Stimulated activated effector memory CD8-positive, alpha-beta T cell treated with anti-CD3 and anti-CD28 coated beads, Interleukin-12 subunit alpha, Interleukin-12 subunit beta, amount 100 ng/mL, for 72 hours (primary cell): ENCODE data around the gene OSBP2.

Experiments
- ATAC-seq: fragments of 150-1000 bp; cut with Tn5 transposase; 2 replicates; pipeline ENCODE4 v1.10.0; 2021
- DNase-seq, 2 donors: peaks; one replicate each; pipeline ENCODE4 v3.0.0; 2021 to 2022; ENCODE audit warnings: low spot score in 2 of 2
- H3K27ac Mint-ChIP-seq: one replicate; pipeline ENCODE4 v1.8.0; 2022; ENCODE audit warnings: mild to moderate bottlenecking, mixed read lengths
- H3K36me3 Mint-ChIP-seq: one replicate; pipeline ENCODE4 v1.8.0; 2022; ENCODE audit warnings: mild to moderate bottlenecking, mixed read lengths
- H3K4me1 Mint-ChIP-seq: one replicate; pipeline ENCODE4 v1.8.0; 2022; ENCODE audit warnings: mixed read lengths
- H3K4me3 Mint-ChIP-seq: one replicate; pipeline ENCODE4 v1.8.0; 2022; ENCODE audit warnings: mild to moderate bottlenecking, mixed read lengths
- H3K9me3 Mint-ChIP-seq: one replicate; pipeline ENCODE4 v1.8.0; 2022; ENCODE audit warnings: mixed read lengths

Gene OSBP2

DNA sequence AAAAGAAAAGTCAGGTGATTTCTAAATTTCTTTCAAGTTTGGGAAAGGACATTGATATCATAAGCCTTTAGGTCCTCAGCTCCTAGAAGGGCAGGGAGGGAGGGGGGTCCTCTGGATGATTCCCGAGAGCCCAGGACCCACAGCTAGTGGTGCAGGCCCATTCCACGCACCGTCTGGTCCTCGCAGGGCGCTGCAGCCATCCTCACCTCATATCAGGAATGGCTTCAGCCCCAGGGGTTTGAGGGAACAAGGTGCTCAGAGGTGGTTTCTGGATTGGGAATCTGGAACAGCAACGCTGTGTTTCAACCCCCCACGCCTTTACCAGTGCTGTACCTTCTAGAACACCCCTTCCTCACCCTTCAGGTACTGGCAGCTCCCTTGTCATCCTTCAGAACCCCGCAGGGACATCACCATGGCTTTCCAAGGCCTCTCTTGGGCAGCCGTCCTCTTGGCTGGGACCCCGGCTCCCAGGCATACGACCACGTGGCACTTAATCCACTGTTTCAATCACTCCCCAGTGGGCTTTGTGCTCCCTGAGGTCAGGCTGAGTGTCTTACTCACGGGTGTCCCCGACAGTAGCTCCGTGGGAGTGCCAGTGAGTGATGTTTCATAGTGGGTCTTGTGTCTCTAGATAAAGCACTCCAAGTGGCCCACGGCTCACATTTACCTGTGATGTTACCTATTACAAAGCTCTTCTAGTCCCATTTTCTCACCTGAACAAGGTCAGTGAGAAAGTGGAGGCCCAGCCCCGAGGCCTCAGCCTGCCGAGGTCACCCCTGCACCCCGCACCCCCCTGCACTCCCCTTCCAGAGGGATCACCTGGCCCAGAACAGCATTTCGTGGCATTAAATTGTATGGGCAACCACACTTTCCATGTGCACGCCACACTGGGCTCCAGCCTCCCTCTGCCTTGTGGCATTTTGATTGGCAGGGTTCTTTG is 180.0 kb downstream of the OSBP2 start:
- no peak for ATAC-seq
- H3K36me3 Mint-ChIP-seq = no peaks in the 10 kb centered on the region
- no peaks in the 10 kb centered on the region for H3K9me3 Mint-ChIP-seq
- H3K27ac Mint-ChIP-seq = no peak overlapping the region
- H3K4me1 Mint-ChIP-seq = no peaks in the 10 kb centered on the region
- DNase-seq = no peak
- no peak overlapping the region for H3K4me3 Mint-ChIP-seq

DNA sequence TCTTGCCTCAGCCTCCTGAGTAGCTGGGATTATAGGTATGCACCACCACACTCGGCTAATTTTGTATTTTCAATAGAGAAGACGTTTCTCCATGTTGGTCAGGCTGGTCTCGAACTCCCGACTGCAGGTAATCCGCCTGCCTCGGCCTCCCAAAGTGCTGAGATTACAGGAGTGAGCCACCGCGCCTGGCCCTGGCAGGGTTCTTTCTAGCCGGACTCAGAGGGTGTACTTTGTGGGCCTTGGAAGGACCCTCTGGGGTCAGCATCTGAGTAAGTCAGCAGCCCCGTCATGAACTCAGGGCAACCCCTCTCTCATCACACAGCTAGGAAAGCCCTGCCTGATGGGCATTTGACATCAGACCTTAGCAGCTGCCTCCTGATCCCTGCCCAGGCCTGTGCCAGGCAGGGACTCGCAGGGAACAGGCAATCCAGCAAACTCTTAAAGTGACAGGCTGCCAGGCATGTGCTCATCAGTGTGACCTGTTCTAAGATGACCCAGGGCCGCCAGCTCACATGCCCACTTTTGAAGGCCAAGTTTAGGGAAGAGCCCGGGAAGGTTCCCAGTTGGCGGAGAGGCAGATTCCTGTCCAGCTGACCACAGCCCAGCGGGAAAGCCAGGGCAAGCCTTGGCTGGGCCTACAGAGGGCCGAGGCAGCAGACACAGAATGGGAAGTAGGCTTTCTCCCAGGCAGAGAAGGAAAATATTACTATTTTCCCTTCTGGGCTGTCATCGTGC is 181.0 kb downstream of the OSBP2 start:
- ATAC-seq = no peak
- Mint-ChIP-seq H3K36me3 (no peaks in the 10 kb centered on the region), H3K9me3 (no peaks in the 10 kb centered on the region), H3K4me3 (no peak overlapping the region), H3K4me1 (no peaks in the 10 kb centered on the region), H3K27ac (no peak overlapping the region)
- DNase-seq = no peak

DNA sequence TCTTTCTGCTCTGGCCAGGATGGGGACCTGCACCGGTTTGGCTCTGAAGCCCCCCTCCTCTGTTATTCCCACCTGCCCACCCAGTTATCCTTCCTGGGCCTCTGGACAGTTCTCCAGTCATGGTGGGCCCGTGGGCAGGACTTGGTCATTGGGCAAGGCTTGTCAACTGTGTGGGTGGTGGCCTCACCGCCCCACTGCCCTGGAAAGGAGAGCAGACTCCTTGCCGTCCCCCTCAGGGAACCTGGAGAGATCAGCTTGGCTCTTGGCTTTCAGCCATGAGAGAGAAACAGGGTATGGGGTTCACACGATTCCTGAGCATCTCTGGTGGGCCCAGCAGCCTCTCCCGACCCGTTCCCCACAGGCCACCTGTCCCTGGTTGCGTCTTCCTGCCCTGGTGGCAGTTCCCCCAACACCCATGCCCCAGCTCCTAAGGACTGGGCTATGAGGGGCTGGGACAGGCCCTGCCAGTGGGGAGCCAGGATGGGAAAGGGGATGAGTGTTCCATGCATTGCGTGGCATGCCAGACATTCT is 181.6 kb downstream of the OSBP2 start:
- DNase-seq (no peak), ATAC-seq (no peak)
- H3K9me3 Mint-ChIP-seq = no peaks in the 10 kb centered on the region
- no peaks in the 10 kb centered on the region for H3K4me1 Mint-ChIP-seq
- no peak overlapping the region for H3K4me3 Mint-ChIP-seq
- no peak overlapping the region for H3K27ac Mint-ChIP-seq
- no peaks in the 10 kb centered on the region for H3K36me3 Mint-ChIP-seq

DNA sequence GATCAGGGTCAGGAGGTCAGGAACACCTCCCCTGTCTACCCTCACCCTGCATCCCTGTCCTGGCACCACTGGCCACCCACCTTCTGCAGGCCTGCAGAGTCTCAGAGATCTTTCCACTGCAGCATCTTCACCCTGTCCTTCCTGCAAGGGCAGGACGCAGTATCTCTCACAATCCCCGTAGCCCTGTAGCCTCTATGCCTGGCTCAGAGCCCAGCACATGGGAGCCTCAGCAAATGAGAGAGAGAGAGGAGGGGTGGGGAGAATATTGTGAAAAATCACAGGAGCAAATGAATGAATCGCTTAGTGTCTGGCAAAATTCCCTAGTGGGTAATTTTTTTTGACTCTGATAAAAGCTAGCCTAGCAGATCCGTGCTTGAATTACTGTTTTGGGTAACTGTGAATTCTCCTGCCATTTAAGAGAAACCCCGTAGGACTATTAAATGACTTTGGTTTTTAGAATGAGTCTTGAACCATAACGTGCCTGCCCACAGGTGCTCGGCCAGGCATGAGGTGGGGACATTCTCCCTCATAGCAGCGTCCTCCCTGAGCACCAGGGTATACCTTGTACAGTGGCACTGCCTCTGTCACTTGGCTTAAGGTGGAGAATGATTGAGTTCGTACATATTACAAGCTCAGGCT is 182.4 kb downstream of the OSBP2 start:
- DNase-seq = no peak
- H3K27ac Mint-ChIP-seq = no peak overlapping the region
- H3K36me3 Mint-ChIP-seq = no peaks in the 10 kb centered on the region
- H3K4me3 Mint-ChIP-seq = no peak overlapping the region
- no peaks in the 10 kb centered on the region for H3K4me1 Mint-ChIP-seq
- no peak for ATAC-seq
- H3K9me3 Mint-ChIP-seq = no peaks in the 10 kb centered on the region

DNA sequence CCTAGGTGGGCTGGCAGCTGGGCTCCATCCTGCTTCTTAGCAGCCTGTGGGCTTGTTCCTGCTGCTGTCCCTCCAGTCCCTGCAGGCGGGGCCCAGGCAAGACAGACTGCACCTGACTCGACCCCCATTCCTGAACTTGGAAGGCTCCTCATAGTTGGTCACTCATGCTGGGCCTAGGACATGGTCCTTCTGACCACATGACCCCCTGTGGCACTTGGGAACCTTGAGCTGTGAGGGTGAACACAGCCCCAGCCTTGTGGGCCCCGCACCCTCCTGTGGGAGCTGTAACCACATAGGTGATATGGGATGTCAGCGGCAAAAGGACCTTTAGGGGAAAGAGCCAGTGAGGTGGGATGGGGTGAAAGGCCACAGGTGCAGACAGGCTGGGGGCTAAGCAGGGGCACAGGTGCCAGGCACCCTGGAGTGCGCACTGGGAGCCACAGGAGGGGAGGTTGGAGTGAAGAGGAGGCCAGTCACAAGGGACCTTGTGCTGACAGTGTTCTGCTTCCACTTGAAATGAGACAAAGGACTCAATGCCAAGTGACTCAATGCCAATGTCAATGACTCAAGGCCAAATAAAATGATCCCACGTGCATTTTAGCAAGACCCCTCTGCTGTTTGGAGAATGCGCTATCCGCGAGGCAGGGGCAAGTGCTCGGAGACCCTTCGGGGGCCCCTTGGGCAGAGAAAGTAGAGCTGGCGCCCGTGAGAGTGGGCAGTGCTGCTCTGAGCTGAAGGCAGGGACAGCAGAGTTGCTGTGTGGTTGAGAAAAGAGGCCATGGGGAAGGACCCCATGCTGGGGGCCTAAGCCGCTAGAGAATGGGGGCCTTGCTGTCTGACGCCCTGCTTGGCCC is 183.2 kb downstream of the OSBP2 start:
- DNase-seq (no peak), ATAC-seq (no peak)
- Mint-ChIP-seq H3K4me3 (no peak overlapping the region), H3K27ac (no peak overlapping the region), H3K9me3 (no peaks in the 10 kb centered on the region), H3K36me3 (no peaks in the 10 kb centered on the region), H3K4me1 (no peaks in the 10 kb centered on the region)

DNA sequence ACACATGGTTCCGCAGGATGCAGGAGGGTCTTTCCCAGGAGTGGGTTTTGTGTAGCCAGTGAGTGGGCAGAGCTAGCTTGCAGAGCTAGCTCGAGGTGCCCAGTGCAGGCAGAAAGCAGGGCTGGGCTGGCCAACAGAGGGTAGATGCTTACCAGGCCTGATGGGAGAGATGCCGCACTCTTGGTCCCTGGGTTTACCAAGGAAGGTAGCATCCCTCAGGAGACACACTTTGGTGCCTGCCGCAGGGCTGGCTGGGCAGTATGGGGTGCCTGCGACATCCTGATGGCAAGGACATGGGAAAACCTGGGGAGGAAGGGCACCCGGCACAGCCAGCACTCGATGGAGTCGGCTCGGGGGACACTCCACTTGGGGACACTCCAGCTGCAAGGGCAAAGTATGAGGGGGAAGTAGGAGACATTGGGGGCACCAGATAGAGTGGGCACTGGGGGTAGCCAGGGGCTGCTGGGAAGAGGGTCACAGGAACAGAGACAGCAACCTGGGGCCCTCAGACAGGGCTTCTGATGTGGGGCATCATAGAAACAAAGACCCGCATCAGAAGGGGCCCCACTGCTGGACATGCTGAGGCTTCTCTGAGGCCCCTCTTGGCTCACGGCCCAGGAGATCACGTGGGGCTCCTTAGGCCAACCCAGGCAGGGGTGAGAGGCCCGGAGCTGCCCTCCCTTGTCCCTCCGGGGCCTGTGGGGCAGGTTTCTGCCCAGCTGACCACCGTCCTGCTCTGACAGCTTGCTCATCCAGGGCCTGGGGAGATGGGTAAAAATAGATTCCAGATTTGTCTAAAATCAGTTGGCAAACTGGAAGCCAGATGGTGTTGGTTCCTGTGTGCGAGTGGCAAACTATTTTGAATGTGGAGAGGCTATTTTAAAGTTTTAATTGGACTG is 184.1 kb downstream of the OSBP2 start:
- no peaks in the 10 kb centered on the region for H3K9me3 Mint-ChIP-seq
- no peaks in the 10 kb centered on the region for H3K36me3 Mint-ChIP-seq

DNA sequence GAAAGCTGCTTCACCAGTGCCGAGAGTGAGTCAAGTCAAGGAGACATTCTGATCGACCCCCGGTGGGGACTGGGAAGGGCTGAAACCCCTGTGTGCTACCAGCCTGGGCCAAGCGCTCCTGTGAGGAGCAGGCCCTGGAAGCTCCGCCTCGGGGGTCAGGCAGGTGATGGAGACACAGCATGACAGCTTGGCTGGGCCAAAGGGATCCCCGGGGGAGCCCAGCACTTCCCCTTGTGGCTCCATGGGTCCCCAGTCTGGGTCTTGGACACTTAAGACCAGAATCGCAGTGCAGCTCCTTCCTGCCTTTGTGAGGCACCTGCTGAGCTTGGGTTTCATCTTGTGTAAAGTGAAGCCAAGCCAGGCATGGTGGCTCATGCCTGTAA is 184.7 kb downstream of the OSBP2 start:
- DNase-seq (no peak), ATAC-seq (no peak)
- H3K4me3 Mint-ChIP-seq = no peak overlapping the region
- H3K4me1 Mint-ChIP-seq = no peaks in the 10 kb centered on the region
- H3K27ac Mint-ChIP-seq = no peak overlapping the region
- no peaks in the 10 kb centered on the region for H3K36me3 Mint-ChIP-seq
- no peaks in the 10 kb centered on the region for H3K9me3 Mint-ChIP-seq

More for the DNA sequence above, 184.1 kb downstream of the OSBP2 start:
- ATAC-seq (no peak), DNase-seq (no peak)
- no peak overlapping the region for H3K4me3 Mint-ChIP-seq
- peak overlapping the region; percentile 50 for H3K27ac Mint-ChIP-seq
- no peaks in the 10 kb centered on the region for H3K4me1 Mint-ChIP-seq

DNA sequence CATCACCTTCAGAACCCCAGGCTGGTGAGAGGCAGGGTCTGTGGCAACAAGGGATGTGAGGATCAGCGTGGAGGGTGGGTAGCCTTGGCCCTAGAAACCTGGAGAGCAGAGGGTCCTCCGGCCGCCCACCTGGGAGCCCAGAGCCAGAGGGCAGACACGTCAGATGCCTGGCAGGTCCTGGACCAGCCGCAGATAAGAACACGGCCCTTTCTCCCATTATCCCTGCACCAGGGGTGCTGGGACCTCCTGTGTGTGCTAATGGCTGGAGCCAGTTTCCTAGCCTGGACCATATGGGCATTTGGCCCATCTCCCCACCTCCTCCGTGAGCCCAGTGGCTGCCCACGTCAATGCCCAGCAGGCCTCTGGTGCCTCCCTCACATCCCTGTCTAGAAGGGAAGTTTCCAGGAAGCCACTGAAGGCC is 185.5 kb downstream of the OSBP2 start:
- no peak overlapping the region for H3K4me3 Mint-ChIP-seq
- no peaks in the 10 kb centered on the region for H3K36me3 Mint-ChIP-seq
- DNase-seq (no peak), ATAC-seq (no peak)
- peak overlapping the region; percentile 58 for H3K27ac Mint-ChIP-seq
- no peaks in the 10 kb centered on the region for H3K9me3 Mint-ChIP-seq
- H3K4me1 Mint-ChIP-seq = no peaks in the 10 kb centered on the region

DNA sequence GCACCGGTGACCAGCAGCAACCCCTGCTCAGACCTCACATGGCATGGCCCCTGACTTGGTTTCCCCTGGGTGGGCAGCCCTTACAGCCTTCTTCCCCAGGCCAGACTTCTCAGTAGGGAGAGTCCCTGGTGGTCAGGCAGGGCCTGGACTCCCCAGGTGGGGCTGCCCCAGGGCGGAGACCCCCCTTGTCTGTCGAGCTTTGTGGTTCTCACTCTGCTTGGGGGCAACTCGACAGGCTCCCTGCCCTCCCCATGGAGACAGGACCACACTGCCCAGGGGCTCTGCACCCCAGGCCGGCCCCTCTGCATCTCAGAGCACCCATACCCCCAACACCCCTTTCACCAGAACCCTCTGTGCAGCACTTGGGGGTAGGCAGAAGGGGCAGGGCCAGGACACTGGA is 186.2 kb downstream of the OSBP2 start:
- DNase-seq (no peak), ATAC-seq (no peak)
- H3K4me1 Mint-ChIP-seq = no peaks in the 10 kb centered on the region
- peak overlapping the region; percentile 58 for H3K27ac Mint-ChIP-seq
- no peaks in the 10 kb centered on the region for H3K36me3 Mint-ChIP-seq
- no peaks in the 10 kb centered on the region for H3K9me3 Mint-ChIP-seq
- no peak overlapping the region for H3K4me3 Mint-ChIP-seq

DNA sequence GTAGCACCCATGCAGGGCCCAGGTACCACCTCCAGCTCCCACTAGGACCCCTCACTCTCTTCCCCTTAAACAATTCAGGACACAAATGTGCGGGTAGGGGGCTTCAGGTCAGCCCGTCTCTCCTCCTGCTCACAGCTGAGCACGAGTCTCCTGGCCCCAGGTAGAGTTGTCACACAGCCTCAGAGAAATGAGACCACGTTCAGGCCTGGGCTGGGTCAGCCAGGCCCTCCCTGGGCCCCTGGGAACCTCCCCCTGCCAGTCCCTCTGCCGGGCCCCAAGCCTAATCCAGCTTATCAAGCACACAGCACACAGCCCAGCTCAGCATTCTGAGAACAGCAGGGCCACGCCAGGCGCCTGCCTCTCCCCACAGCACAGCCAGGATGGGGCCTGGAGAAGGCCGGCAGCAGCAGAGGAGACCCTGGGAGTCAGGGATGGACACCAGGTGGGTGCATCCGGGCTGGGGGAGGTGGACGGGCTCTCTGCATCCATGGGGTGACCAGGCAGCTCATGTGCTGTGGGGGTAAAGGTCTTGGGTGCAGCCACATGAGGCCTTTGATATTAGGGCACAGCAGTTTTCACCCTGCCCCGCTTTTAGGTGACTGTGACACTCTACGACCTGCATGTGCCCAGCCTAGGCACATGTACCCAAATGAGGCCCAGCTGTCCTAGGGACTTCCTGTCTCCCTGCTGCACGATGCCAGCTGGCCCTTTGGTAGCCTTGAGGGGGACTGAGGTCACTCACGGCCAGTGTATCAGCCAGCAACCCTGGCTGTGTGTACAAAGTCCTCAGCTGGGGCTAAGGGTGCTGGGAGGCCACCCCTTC is 186.9 kb downstream of the OSBP2 start:
- Mint-ChIP-seq H3K9me3 (no peaks in the 10 kb centered on the region), H3K27ac (no peak overlapping the region), H3K4me1 (no peaks in the 10 kb centered on the region), H3K36me3 (no peaks in the 10 kb centered on the region), H3K4me3 (no peak overlapping the region)
- ATAC-seq (no peak), DNase-seq (no peak)

DNA sequence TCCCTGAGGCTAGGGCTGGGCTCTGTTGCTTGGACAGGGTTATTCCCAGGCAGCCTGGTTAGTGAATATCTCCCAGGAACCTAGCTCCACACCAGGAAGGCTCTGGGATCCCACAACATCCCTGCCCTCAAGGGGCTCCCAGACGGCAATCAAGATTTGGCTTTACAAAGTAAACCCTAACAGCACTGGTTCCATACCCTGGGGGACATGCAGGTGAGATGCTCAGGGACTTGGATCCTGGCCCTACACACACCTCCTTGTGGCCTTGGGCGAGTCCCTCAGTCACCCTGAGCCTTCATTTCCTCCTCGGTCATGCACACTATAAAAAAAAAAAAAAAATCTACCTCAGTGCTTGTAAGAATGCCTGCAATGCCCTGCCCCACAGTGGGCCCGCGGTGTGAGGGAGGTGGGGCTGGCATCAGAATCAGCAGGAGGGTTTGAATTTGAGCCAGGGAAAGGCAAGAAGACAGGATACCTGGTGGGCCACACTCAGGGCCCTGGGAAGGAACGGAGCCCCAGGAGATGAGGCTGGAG is 187.6 kb downstream of the OSBP2 start:
- no peak for DNase-seq
- no peak for ATAC-seq
- no peaks in the 10 kb centered on the region for H3K4me1 Mint-ChIP-seq
- H3K4me3 Mint-ChIP-seq = no peak overlapping the region
- no peak overlapping the region for H3K27ac Mint-ChIP-seq
- no peaks in the 10 kb centered on the region for H3K9me3 Mint-ChIP-seq
- no peaks in the 10 kb centered on the region for H3K36me3 Mint-ChIP-seq

DNA sequence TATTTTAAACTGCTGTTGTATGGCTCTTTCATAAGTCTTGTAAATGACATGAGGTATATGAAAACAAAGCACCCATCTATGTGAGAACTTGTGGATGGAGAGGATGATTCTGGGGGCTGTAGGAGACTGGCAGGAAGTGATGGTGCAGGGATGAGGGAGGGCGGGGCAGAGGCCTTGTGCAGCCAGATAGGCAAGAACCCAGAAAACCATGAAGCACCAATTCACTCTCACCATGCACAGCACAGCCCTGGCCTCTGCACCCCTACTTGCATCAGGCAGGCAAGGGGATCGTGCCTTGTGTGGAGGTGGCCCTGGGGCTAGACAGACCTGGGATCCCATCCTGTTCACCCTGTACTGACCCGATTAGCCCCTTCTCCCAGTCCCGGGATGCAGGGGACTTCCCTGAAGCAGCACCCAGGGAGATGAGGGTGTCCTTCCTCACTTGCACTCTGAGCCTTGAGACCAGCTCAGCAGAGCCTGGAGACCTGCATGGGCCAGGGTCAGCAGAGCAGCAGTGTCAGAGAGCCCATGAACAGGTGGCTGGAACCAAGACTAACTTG is 188.4 kb downstream of the OSBP2 start:
- ATAC-seq (no peak), DNase-seq (no peak)
- no peak overlapping the region for H3K27ac Mint-ChIP-seq
- H3K4me3 Mint-ChIP-seq = no peak overlapping the region
- H3K4me1 Mint-ChIP-seq = no peaks in the 10 kb centered on the region
- no peaks in the 10 kb centered on the region for H3K9me3 Mint-ChIP-seq
- no peaks in the 10 kb centered on the region for H3K36me3 Mint-ChIP-seq

DNA sequence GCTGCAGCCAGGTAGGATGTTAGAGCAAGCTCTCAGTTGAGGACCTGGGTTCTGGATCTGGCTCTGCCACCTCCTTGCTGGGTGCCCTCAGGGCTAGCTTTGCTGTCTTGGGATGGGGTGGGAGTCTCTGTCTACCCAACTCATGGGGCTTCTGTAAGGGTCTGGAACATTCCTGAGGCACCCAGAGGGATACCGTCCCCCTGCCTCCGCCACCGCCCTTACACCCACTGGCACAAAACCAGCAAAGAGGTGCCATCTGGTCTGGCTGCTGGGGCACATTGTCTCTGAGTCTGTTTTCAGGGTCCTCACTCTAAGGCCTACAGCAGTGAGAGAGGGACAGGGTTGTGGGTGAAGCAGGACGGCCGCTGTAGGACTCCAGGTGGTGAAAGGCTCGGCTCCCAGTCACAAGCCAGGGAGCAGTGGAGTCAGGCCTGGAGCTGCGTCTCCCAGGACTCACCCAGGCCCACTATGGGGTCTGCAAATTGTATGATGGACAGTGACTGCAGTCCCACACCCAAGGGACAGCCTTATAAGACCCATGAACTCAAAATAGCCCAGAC is 189.0 kb downstream of the OSBP2 start:
- Mint-ChIP-seq H3K4me3 (no peak overlapping the region), H3K27ac (no peak overlapping the region), H3K4me1 (no peaks in the 10 kb centered on the region), H3K36me3 (no peaks in the 10 kb centered on the region), H3K9me3 (no peaks in the 10 kb centered on the region)
- DNase-seq (no peak), ATAC-seq (no peak)
